NCI-H1694 (cell line): ENCODE measurements around the gene CEP19.

Experiments
- DNase-seq: peaks from one replicate; lab custom pipeline; 2025; lab: John Stamatoyannopoulos, UW

The CEP19 gene

GRCh38 chr3:196708467-196708866 lies 3.6 kb downstream of the CEP19 start:
- DNase-seq, result no peak

- DNase-seq, result no peak
These were observed 4.5 kb downstream of the CEP19 start for GRCh38 chr3:196707566-196707965.

- no peak for DNase-seq
These were observed 5.3 kb downstream of the CEP19 start for GRCh38 chr3:196706731-196707130.

GRCh38 chr3:196706327-196706726 lies 5.7 kb downstream of the CEP19 start:
- DNase-seq, result no peak

GRCh38 chr3:196700801-196701200 lies 11.2 kb downstream of the CEP19 start:
- no peak for DNase-seq

- no peak for DNase-seq
These were observed 12.3 kb downstream of the CEP19 start for GRCh38 chr3:196699749-196700148.

- DNase-seq, result no peak
These were observed 14.8 kb downstream of the CEP19 start for GRCh38 chr3:196697270-196697669.

- DNase-seq, result no peak
These were observed 16.2 kb downstream of the CEP19 start for GRCh38 chr3:196695849-196696226.

GRCh38 chr3:196694941-196695848 lies 16.9 kb downstream of the CEP19 start:
- no peak for DNase-seq

GRCh38 chr3:196694202-196694638 lies 17.8 kb downstream of the CEP19 start:
- peak; percentile 15 for DNase-seq

GRCh38 chr3:196691386-196691785 lies 20.7 kb downstream of the CEP19 start:
- no peak for DNase-seq

GRCh38 chr3:196689941-196690660 lies 21.9 kb downstream of the CEP19 start:
- DNase-seq, result no peak

GRCh38 chr3:196688349-196688748 lies 23.7 kb downstream of the CEP19 start:
- DNase-seq, result no peak

GRCh38 chr3:196686436-196686835 lies 25.6 kb downstream of the CEP19 start:
- DNase-seq, result no peak

GRCh38 chr3:196684548-196685407 lies 27.3 kb downstream of the CEP19 start:
- peak; percentile 77 for DNase-seq

- DNase-seq, result no peak
These were observed 34.1 kb downstream of the CEP19 start for GRCh38 chr3:196677931-196678330.

- DNase-seq, result no peak
These were observed 34.7 kb downstream of the CEP19 start for GRCh38 chr3:196677353-196677752.

GRCh38 chr3:196673632-196674031 lies 38.4 kb downstream of the CEP19 start:
- DNase-seq, result no peak

- no peak for DNase-seq
These were observed 41.7 kb downstream of the CEP19 start for GRCh38 chr3:196670339-196670738.

- DNase-seq, result no peak
These were observed 44.8 kb downstream of the CEP19 start for GRCh38 chr3:196667056-196667825.
